GM21390 (cell line): ENCODE measurements around the gene SNCAIP.

ENCODE experiments used
- ATAC-seq: cut with Tn5 transposase; IDR thresholded peaks from one replicate; pipeline ENCODE4 v1.9.1; 2021; ENCODE audit not compliant: unreplicated experiment

Gene SNCAIP

DNA sequence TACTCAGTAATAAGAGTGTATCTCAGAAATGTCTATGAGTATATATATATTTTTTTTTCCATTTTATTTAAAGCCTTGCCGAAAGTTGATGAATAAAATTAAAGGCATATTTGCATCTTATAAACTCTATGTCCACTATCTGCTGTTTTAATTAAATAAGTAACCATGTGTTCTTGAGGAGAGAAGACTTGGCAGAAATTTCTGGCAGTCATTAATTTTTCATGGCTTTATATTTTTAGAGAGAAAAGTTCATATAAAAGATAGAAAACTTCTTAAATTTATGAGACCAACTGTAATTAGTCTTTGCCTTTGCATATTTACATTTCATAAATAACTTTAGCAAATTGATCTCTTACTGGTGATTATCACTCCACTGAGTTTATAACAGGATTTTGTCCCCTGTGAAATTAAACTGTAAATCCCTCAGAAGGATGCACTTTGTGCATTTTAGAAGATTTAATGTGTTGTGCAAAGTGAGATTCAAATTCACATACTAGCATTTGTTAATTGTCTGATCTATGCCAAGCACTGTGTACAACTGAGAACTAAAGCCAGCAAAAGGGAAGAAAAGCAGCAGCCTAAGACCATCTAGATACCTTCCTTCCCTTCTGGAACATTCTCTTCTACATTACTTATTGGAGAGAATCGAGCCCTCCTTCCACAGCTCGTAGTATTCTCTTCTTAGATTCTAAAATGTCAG lies 108.7 kb downstream of the SNCAIP start:
- peak; percentile 15 for ATAC-seq

DNA sequence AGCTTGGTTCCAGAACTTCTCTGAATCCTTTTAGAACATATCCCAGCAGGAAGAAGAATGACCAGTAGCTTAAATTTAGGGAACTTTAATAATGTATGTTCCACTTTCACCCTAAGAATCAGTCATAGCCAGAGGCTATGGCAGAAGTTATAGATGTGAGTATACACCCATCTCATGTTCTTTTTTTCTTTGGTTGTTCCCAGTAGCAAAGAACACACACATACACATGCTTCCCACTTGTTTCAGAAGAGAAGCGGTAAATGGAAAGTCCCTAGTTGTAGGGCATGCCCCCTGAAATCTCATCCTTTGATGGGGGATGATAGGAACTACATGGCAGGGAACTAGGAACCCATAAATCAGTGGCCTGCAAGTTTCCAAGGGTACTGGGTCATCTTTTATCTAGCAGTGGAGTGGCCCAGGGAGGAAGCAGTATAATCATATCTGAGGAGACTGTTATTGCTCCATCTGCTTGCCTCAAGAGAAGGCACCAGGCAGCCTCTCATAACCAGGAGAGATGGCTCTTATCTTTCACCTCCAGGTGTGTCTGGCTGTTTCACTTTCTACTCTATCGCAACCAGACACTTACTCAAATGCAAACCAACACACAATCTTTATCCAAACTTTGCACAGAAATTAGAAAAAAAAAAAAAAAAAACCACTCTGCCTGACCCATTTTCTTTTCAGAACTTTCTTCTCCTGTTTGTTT lies 109.5 kb downstream of the SNCAIP start:
- peak; percentile 90 for ATAC-seq

DNA sequence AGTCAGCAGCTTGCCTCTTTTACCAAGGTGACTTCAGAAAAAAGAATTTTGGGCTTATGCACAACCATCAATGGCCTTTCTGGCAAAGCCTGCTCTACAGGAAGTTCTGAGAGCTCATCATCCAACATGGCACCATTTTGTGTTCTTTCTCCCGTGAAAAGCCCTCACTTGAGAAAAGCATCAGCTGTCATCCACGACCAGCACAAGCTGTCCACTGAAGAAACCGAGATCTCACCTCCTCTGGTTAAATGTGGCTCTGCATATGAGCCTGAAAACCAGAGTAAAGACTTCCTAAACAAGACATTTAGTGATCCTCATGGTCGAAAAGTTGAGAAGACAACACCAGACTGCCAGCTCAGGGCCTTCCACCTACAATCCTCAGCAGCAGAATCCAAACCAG lies 111.2 kb downstream of the SNCAIP start:
- no peak for ATAC-seq

DNA sequence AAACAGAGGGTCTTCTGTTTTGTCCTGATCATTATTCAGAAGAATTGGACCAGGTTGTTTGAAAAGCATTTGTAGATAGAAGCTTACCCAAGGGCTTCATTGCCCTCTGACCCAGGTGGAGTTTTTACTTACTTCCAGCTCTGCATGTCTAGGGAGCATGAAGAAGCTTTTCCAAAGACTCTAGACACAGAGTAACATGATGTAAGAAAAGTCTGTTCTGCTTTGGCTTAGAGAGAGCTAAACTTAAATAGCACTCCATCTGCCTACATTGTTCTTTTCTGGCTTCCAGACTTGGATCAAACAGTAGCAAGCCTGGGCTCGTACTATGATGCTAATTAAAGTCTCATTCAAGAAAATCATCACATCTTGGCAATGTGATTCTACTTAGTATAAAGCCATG lies 112.1 kb downstream of the SNCAIP start:
- ATAC-seq: no peak

DNA sequence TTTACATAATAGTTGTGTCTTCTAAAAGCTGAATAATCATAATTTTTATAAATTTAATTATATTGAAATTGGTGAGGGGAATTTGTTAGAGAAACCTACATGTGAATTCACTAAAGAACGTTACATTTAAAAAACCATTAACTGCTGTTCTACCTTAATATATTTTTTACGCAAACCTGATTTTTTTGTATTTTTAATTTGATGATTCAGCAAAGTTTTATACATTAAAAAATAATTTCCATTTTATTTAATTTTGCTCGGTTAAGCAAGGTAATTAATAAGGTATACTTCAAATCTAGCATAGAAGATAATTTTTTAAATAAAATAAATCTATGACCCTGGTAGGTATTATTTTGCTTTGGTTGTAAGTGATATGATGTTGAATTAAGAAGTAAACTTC lies 114.3 kb downstream of the SNCAIP start:
- ATAC-seq: no peak

DNA sequence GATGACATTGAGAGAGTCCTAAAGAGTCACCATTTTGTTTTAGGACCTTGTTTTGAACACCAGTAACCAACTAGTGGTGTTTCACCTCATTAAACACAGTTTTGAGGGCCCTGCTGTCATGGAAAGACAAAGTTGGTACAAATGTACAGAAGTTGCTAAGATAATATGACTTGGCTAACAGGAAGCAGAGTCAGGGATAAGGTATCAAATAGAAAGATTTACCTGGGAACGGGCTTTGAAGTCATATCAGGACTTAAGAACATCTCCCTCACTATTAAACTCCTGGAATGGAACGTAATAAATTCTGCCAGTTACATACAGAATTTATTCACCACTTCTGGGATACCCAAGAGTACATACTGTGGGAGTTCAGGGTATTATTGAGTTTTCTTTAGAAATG lies 115.6 kb downstream of the SNCAIP start:
- ATAC-seq: no peak

DNA sequence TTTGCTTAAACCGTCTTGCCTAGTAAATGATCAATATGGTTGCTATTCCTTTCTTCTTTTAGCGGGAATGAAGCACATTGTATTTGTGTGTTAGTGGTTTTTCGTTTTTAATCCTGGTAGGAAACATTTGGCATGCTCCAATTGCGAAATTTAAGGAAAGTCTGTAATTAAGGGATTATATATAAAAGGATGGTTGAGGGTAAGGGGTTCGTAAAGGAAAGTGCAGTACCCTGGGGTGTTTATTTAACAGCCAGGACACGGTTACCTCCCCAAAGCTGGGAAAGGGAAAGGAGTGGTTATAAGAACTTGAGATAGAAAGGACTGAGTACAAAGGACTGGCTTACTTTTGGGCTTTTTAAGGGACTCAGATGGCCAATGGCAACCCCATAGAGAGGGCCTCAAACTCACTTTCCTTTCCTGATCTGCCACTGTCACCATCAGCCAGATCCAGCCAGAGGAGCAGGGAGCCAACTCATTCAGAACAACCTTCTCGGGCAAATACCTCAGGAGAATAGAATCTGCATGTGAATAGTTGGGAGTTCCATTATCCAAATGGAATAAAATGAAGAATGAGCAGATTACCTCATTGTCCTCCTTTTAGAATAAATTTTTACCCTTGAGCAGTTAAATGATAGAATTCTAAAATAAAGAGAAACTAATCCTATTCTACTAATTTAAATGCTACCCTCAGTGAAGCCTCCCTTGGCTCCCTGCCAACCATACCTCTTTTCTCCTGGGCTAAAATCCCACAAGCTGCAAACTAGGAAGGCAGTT lies 117.7 kb downstream of the SNCAIP start:
- no peak for ATAC-seq

DNA sequence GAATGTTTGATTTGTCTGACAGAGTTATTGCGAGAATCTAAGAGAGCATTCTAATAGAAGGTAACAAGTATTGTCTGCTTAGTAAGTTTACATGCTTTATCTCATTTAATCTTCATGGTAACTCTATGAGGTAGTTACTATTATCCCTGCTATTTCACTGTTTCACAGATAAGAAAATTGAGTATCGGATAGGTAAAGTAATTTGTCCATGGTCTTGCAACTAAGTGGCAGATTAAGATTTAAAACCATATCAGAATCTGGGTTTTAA lies 118.2 kb downstream of the SNCAIP start:
- ATAC-seq: no peak

DNA sequence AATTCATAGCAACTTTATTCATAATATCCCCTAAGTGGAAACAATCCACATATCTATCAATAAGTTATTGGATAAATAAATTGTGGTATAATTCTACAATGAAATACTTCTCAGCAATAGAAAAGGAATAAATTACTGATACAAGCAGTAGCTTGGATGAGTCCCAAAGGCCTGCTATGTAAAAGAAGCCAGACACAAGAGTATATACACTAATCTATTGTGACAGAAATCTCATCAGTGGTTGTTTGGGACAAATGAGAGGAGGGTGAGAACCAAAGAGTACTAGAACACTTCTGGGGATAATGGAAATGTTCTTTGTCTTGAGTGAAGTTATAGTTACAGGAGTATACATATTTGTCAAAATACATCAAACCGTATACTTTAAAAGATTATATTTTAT lies 119.3 kb downstream of the SNCAIP start:
- ATAC-seq: no peak

DNA sequence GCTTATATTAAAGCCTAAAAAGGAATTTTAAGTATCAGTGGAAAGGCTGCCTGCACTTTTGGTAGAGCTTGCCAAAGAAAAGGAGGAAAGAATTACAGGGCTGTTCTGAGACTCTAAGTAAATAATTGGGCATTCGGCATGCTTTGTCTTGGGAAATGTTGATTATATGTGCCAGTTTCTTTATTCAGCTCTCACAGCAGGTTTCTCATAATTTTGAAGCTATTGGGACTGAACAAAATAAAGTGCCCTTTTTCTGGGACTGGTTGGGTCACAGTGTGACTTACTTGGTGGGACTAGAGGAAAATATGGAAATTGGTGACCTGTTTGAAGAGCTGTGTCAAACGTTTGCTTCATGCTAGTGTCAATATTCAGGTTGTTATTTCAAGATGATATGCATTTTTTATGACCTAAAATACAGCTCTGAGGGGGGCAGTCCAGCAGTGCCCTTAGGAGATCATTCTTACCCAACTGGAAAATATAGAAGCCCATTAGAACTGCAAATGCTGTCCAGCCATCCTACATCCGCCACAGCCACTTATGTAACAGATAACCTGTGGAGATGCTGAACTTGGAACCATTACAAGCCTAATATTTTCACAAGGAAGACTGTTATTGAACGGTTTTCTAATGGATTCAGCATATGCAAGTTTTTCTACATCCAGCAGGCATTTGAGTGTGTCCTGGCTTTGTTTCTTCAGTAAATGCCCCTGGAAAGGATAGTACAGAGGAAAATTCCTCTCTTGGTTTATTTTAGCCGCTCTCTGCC lies 122.4 kb downstream of the SNCAIP start:
- no peak for ATAC-seq

DNA sequence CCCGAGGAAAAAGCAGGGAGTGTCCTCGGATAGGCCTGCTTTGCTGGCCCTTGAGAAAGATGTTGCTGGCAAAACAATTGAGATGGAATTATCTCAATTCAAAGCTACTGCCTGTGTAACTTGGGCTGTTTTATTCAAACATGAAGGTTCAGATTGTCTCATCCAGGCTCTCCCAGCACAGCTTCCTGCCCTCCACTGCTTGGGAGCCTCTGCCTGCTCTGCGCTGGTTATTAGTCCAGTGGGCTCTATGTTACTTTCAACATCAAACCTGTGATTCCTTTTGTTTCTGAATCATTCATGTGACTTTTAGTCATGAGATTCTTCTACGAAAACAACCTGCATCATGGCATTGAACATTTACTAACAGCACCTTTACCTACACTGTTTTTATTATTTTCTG lies 123.2 kb downstream of the SNCAIP start:
- no peak for ATAC-seq

DNA sequence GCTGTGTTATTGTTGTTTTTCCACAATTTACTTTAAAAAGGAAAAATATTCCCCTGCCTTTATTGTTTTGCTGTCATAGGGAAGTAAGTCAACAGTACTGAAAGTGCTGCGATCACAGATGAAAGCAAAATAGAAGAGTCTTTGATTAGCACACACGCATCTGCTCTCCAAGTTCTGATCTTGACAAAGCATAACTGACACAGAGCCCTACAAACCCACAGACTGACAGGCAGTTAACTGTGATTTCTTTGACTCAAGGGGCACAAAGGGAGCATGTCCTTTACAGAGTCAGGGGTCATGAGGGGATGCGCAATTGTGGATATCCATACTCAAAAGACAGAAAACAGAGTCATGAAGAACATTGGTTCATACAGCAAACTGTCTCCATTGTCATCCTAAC lies 123.7 kb downstream of the SNCAIP start:
- no peak for ATAC-seq

DNA sequence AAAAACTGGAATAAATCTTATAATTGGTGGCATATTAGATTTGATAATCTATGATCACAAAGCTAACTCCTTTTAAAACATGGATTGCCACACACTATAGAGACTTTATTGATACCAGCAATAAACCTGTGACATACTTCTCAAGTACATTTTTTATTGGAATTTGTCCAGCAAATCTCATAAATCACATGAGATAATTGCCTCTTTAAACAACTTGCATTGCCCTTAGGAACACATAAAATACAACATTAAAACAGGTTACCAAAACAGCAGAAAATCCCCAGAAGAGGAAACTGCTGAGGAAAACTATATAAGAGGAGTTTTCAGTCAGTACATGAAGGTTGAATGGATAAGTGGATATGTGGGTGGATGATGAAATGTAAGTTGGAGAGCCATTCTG lies 124.6 kb downstream of the SNCAIP start:
- ATAC-seq: no peak

DNA sequence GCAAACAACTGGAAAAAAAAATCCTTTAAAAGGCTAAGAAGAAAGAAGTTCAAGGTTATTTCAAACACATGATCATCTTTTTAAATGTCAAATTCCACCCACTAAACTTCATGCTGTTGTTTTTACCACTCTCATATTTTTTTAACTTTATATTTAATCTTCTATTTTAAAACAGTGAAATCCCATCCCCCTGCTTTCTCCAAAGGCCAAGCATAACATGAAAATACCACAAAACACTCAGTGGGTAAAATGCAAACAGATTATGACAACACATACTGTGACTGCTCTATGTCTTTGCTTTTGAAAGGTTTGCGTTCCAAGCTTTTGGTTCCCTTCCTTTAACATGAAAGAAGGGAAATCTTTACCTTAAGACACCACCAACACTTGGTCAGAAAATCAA lies 127.6 kb downstream of the SNCAIP start:
- no peak for ATAC-seq

DNA sequence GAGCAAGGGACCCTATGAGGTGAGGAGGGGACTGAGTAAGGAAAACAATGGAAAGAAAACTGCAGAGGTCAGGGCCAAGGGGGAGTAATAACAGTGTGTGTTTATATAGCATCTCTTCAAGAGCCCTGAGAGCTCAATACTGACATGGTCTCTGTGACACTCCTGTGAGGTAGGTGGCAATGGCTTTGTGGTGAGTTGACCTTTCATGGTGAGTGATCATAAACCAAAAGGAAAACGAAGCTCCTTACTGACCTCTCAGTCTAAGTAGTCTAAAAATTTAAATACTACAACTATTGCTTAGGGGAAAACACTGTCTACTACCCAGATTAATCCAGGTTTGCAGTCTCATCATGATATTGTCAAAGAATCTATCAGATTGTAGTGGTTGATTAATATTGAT lies 130.9 kb downstream of the SNCAIP start:
- peak; percentile 62 for ATAC-seq

DNA sequence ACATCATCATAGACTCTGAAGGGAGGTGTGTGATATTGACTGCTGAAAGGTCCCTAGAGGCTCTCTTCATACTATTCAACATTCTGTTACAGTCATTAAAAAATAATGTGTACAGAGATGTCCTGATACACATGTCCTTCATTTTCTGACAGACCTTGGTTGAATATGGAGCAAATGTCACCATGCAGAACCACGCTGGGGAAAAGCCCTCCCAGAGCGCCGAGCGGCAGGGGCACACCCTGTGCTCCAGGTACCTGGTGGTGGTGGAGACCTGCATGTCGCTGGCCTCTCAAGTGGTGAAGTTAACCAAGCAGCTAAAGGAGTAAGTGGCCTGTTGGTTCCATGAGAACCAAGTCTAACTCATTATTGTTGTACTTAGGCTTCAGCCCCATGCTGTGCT lies 132.4 kb downstream of the SNCAIP start:
- no peak for ATAC-seq

DNA sequence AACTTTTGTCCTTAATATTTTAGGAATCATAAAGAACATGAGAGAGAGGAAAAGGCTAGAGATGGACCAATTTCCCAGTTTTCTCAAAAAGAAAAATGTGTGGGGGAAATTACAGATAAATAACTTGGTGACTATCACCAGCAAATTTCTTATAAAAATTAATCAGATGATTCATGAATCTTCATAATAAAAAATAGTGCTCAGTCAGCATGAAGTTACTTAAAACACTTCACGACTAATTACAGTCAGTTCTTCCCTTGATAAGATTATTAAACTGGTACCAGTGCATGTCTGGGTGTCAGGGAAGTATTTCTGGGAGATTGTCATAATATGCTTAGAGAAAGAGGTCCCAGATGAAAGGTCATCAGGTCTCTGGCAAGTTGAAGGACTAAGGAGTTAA lies 133.0 kb downstream of the SNCAIP start:
- no peak for ATAC-seq

DNA sequence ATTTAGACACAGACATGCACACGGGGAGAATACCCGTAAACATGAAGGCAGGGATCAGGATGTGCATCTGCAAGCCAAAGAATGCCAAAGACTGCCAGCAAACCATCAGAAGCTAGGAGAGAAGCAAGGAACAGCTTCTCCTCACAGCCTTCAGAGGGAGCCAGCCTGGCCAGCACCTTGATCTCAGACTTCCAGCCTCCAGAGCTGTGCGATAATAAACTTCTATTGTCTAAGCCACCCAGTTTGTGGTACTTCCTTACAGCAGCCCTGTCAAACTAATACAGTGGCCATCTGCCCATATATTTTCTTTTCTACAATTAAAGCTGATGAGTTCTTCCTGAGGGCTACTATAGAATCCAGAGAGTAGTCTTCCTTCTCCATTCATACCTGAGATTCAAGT lies 135.0 kb downstream of the SNCAIP start:
- ATAC-seq: no peak

DNA sequence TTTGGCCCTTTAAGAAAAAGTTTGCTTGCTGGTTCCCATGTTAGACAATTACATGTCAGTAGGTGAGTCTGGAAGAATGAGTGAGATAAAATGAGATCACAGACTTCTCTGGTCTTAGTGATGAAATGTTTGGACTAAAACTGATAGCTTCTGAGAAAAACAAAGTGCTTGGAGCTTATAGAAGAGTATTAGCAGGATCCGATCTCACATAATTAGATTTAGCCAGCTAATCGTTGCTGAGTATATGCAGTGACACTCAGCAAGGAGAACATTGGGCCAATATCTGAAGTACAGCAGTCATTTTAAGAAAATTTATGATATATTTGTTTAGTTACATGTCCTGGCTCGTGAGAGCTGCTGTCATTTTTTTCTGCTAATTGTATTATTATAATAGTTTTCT lies 135.8 kb downstream of the SNCAIP start:
- no peak for ATAC-seq

DNA sequence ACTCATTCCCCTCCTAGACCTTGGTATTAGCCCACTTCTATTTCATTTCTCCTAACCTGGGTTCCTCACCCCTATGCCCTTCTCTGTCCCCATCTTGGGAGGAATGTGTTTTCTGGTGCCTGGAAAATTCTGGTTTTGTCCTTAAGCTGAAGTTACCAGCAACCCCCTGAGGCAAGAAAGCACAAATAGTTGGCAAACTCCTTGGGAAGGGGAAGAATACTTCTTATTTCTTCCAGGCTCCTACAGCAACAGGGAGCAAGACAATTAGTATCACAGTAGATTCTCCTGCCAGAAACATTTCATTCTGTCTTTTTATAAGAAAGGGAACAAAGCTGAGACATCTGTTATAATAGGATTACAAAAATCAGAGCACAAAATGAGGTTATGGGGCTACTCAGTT lies 142.5 kb downstream of the SNCAIP start:
- no peak for ATAC-seq

DNA sequence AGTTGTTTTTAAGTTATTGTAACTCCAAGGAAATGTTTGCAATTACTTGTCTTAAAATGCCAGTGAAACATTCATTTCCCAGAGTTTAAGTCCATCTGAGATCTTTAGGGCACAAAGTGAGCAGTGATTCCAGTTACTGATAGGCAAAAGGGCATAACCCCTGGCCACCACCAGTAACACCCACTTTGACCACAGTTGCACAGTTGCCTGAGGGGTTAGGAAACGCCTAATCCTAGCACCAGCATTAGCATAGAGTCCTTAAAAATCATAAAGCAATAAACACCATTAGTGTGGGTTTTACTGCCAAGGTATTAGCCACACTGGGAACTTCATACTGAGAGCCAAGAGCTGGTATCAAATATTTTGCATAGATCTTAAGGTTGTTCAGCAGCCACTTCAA lies 143.9 kb downstream of the SNCAIP start:
- no peak for ATAC-seq
